Measurements from ENCODE around the gene ALOXE3. TPM values are rescaled to one million over a fixed set of nuclear protein-coding genes. Genes with fewer than 3 reads are reported as not detected.

The ALOXE3 gene
- polyA plus RNA-seq, 2 of the 4 experiments (the other 2 are of a cell fraction): 0.35 to 0.40 TPM

DNA sequence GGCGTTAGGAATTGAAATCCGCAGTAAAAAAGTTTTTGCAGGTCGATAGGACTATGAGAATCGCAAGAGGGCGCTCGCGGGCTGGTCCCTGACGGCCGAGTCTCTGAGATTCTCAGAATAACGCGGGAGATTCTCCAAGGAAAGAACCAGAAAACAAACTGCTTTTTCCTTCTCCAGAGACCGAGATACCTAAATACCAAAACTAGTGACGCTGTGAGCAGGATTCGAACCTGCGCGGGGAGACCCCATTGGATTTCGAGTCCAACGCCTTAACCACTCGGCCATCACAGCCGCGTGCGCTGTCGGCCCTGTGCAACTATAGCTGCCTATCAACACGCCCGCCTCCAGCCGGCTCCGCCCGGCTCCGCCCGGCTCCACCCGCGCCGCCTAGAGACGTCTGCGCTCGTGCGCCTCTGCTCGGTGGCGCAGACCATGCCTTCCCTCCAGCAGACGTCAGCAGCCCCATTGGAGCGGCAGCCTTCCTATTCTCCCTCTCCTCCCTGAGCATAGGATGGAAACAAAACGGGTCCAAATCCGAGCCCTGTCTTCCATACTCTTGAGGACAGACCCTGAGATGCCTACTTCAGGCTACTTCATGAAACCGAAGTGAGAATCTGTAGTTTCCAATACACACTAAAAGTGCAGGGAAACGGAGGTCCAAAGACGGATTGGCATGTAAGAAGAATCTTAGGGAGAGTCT lies 20.5 kb upstream of the ALOXE3 start (continued):
- TF ChIP-seq JUN (IDR thresholded peaks at IDR 0.05): peak; percentile 55 to 78; a peak in 3 of 5 replicates
- peak; percentile 98; the same call in 1 of the 2 replicates for TF ChIP-seq MYC (IDR thresholded peaks at IDR 0.05; ENCODE audit: borderline replicate concordance, low read length)
- TF ChIP-seq SREBF2 (IDR thresholded peaks at IDR 0.05): peak; percentile 98
- TF ChIP-seq ZFP36 (IDR thresholded peaks at IDR 0.05; ENCODE audit: borderline replicate concordance, partially characterized antibody): no peak
- TF ChIP-seq HOXB13 (CRISPR knock-in tag; IDR thresholded peaks at IDR 0.05; ENCODE audit: low read depth): no peak
- TF ChIP-seq, protein P1, sequence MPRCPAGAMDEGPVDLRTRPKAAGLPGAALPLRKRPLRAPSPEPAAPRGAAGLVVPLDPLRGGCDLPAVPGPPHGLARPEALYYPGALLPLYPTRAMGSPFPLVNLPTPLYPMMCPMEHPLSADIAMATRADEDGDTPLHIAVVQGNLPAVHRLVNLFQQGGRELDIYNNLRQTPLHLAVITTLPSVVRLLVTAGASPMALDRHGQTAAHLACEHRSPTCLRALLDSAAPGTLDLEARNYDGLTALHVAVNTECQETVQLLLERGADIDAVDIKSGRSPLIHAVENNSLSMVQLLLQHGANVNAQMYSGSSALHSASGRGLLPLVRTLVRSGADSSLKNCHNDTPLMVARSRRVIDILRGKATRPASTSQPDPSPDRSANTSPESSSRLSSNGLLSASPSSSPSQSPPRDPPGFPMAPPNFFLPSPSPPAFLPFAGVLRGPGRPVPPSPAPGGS (IDR thresholded peaks at IDR 0.05): 0 out of 3 replicates have a peak, but pooled peaks have one; percentile 35
- no peak for TF ChIP-seq KDM5A (IDR thresholded peaks at IDR 0.05)
- TF ChIP-seq, protein P2, sequence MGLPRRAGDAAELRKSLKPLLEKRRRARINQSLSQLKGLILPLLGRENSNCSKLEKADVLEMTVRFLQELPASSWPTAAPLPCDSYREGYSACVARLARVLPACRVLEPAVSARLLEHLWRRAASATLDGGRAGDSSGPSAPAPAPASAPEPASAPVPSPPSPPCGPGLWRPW (IDR thresholded peaks at IDR 0.05): no peak
- peak in 1 of 2 experiments; percentile 27; a peak in 1 of 5 replicates for TF ChIP-seq EP300 (IDR thresholded peaks at IDR 0.05)
- TF ChIP-seq MAZ (IDR thresholded peaks at IDR 0.05; ENCODE audit: borderline replicate concordance, low read depth, low read length): peak; percentile 36; the same call in 1 of the 2 replicates
- peak; percentile 47; the same call in 1 of the 2 replicates for TF ChIP-seq BHLHE40 (IDR thresholded peaks at IDR 0.05; ENCODE audit: low read depth, low read length)
- TF ChIP-seq TFCP2L1 (CRISPR knock-in tag; IDR thresholded peaks at IDR 0.05): peak; percentile 75; the same call in 1 of the 2 replicates
- TF ChIP-seq POLR2AphosphoS2 (conservative IDR thresholded peaks at IDR 0.05; ENCODE audit: low read length): peak; percentile 72
- TF ChIP-seq, protein P3, sequence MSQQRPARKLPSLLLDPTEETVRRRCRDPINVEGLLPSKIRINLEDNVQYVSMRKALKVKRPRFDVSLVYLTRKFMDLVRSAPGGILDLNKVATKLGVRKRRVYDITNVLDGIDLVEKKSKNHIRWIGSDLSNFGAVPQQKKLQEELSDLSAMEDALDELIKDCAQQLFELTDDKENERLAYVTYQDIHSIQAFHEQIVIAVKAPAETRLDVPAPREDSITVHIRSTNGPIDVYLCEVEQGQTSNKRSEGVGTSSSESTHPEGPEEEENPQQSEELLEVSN (IDR thresholded peaks at IDR 0.05; ENCODE audit: borderline replicate concordance, low read depth): peak; percentile 87
- TF ChIP-seq CHD2 (IDR thresholded peaks at IDR 0.05; ENCODE audit: low read length, partially characterized antibody): peak; percentile 87
- 0 out of 2 replicates have a peak, but pooled peaks have one; percentile 33 for TF ChIP-seq ESRRA (IDR thresholded peaks at IDR 0.05; ENCODE audit: borderline replicate concordance, low read length)
- TF ChIP-seq FOSL2 (IDR thresholded peaks at IDR 0.05): no peak
- TF ChIP-seq FOSL2 (CRISPR knock-in tag; IDR thresholded peaks at IDR 0.05): no peak

DNA sequence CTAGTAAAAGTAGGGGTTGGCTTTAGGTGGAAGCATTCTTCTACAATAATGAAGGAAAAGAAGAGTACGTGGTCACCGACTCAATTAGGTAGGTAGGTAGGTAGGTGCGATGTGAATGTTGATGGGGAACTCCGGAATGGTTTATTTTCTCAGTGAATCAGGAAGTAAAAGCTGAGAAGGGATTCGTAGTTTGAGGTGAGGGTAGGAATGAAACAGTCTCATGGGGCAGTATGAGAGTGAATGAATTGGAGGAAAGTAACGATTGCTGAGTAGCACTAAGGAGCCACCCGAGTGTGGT lies 20.0 kb upstream of the ALOXE3 start:
- Histone ChIP-seq H3K4me1 (peaks cover 27% of the 10 kb centered on the region), H3K9me3 (no peaks in the 10 kb centered on the region), H3K27ac (peak overlapping the region; percentile 50 to 58; a peak in 5 of 6 replicates), H3K4me2 (peak overlapping the region; percentile 88), H3K4me3 (peak overlapping the region; percentile 43)
- POLR2A ChIA-PET: interaction anchor here (0.6 to 4.9 kb wide), 8 partner anchors 9 to 83 kb away, joined by 3 to 25 read pairs (median 3); partner anchors contain the start of genes HES7 and PER1
- DNase-seq (ENCODE audit: low read depth in 1 of 2, low spot score in 1 of 2): no peak
- 20% methylated on average over 7 of the region's 7 CpGs for WGBS (ENCODE audit: missing lambda C conversion rate)
- no peak for FAIRE-seq
- ATAC-seq: peak; percentile 0; a peak in 1 of 6 replicates
- CTCF ChIA-PET: interaction anchor here (0.5 to 26.5 kb wide), 31 partner anchors 10 to 451 kb away, joined by 3 to 601 read pairs (median 5); partner anchors contain the start of genes ALOXE3, HES7, PER1 and TMEM107
- TF ChIP-seq NPAS2 (CRISPR knock-in tag; IDR thresholded peaks at IDR 0.05; ENCODE audit: borderline replicate concordance): no peak
- TF ChIP-seq FOXS1 (CRISPR knock-in tag; IDR thresholded peaks at IDR 0.05): no peak
- TF ChIP-seq, protein P4, sequence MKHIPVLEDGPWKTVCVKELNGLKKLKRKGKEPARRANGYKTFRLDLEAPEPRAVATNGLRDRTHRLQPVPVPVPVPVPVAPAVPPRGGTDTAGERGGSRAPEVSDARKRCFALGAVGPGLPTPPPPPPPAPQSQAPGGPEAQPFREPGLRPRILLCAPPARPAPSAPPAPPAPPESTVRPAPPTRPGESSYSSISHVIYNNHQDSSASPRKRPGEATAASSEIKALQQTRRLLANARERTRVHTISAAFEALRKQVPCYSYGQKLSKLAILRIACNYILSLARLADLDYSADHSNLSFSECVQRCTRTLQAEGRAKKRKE (CRISPR knock-in tag; IDR thresholded peaks at IDR 0.05; ENCODE audit: low read depth): no peak
- TF ChIP-seq PHF8 (IDR thresholded peaks at IDR 0.05; ENCODE audit: borderline replicate concordance, low read depth): no peak
- TF ChIP-seq ZC3H11A (IDR thresholded peaks at IDR 0.05): no peak
- TF ChIP-seq EP300 (IDR thresholded peaks at IDR 0.05): no peak
- TF ChIP-seq HOXB5 (CRISPR knock-in tag; IDR thresholded peaks at IDR 0.05): no peak
- TF ChIP-seq MAFK (IDR thresholded peaks at IDR 0.05; ENCODE audit: partially characterized antibody): peak; percentile 26

All from A549 (cell line).